HEK293 (cell line): Measurements from ENCODE around the gene TGIF1.

Experiments
- CTCF ChIP-seq: fragments of 450-650 bp; formaldehyde crosslinking; IDR thresholded peaks from 2 replicates; pipeline ENCODE4 v1.5.1; 2016; ENCODE audit warnings: missing biosample characterization, missing genetic modification characterization
- IKZF3 ChIP-seq: fragments of 450-650 bp; IDR thresholded peaks from 2 replicates; pipeline ENCODE4 v1.5.0; 2018; ENCODE audit warnings: missing biosample characterization, mild to moderate bottlenecking, missing genetic modification characterization, moderate library complexity
- INSM2 ChIP-seq: fragments of 450-650 bp; formaldehyde crosslinking; IDR thresholded peaks from 2 replicates; pipeline ENCODE4 v1.5.1; 2016; ENCODE audit warnings: missing biosample characterization, missing genetic modification characterization
- KLF17 ChIP-seq: fragments of 450-650 bp; formaldehyde crosslinking; IDR thresholded peaks from 2 replicates; pipeline ENCODE4 v1.5.1; 2016; ENCODE audit warnings: missing biosample characterization, missing genetic modification characterization
- ZBTB48 ChIP-seq: fragments of 450-650 bp; formaldehyde crosslinking; IDR thresholded peaks from 2 replicates; pipeline ENCODE4 v1.5.1; 2016; ENCODE audit warnings: missing biosample characterization, missing genetic modification characterization
- ZBTB6 ChIP-seq: fragments of 450-650 bp; formaldehyde crosslinking; IDR thresholded peaks from 2 replicates; pipeline ENCODE4 v1.5.1; 2017; ENCODE audit warnings: missing biosample characterization, missing genetic modification characterization
- ZNF133 ChIP-seq: fragments of 450-650 bp; formaldehyde crosslinking; IDR thresholded peaks from 2 replicates; pipeline ENCODE4 v1.5.1; 2016; ENCODE audit warnings: missing biosample characterization, missing genetic modification characterization
- ZNF148 ChIP-seq: fragments of 450-650 bp; formaldehyde crosslinking; IDR thresholded peaks from 2 replicates; pipeline ENCODE4 v1.5.0; 2017; ENCODE audit warnings: missing biosample characterization, missing genetic modification characterization, borderline replicate concordance
- ZNF16 ChIP-seq: fragments of 450-650 bp; formaldehyde crosslinking; IDR thresholded peaks from 2 replicates; pipeline ENCODE4 v1.5.1; 2016; ENCODE audit warnings: low read depth, missing biosample characterization, missing genetic modification characterization
- ZNF18 ChIP-seq: fragments of 450-650 bp; formaldehyde crosslinking; IDR thresholded peaks from 2 replicates; pipeline ENCODE4 v1.5.1; 2016; ENCODE audit warnings: missing biosample characterization, missing genetic modification characterization
- ZNF19 ChIP-seq: fragments of 450-650 bp; formaldehyde crosslinking; IDR thresholded peaks from 2 replicates; pipeline ENCODE4; 2016; ENCODE audit warnings: missing biosample characterization, missing genetic modification characterization, low read depth
- ZNF2 ChIP-seq: fragments of 450-650 bp; formaldehyde crosslinking; IDR thresholded peaks from 2 replicates; pipeline ENCODE4 v1.5.1; 2016; ENCODE audit warnings: missing biosample characterization, missing genetic modification characterization
- ZNF221 ChIP-seq: fragments of 450-650 bp; formaldehyde crosslinking; IDR thresholded peaks from 2 replicates; pipeline ENCODE4 v1.5.1; 2017; ENCODE audit warnings: missing biosample characterization, missing genetic modification characterization, borderline replicate concordance
- ZNF23 ChIP-seq: fragments of 450-650 bp; formaldehyde crosslinking; IDR thresholded peaks from 2 replicates; pipeline ENCODE4 v1.5.1; 2016; ENCODE audit warnings: missing biosample characterization, missing genetic modification characterization, borderline replicate concordance
- ZNF24 ChIP-seq: fragments of 450-650 bp; formaldehyde crosslinking; IDR thresholded peaks from 2 replicates; pipeline ENCODE4 v1.5.1; 2016; ENCODE audit warnings: missing biosample characterization, missing genetic modification characterization
- ZNF324 ChIP-seq: fragments of 450-650 bp; formaldehyde crosslinking; IDR thresholded peaks from 2 replicates; pipeline ENCODE4 v1.5.1; 2016; ENCODE audit warnings: missing biosample characterization, missing genetic modification characterization
- ZNF341 ChIP-seq: fragments of 450-650 bp; formaldehyde crosslinking; IDR thresholded peaks from 2 replicates; pipeline ENCODE4; 2016; ENCODE audit warnings: low read depth, missing biosample characterization, missing genetic modification characterization
- ZNF398 ChIP-seq: fragments of 450-650 bp; formaldehyde crosslinking; IDR thresholded peaks from 2 replicates; pipeline ENCODE4 v1.5.1; 2017; ENCODE audit warnings: missing biosample characterization, missing genetic modification characterization
- ZNF433 ChIP-seq: fragments of 450-650 bp; formaldehyde crosslinking; IDR thresholded peaks from 2 replicates; pipeline ENCODE4 v1.5.1; 2016; ENCODE audit warnings: missing biosample characterization, missing genetic modification characterization, low read depth
- ZNF510 ChIP-seq: fragments of 450-650 bp; formaldehyde crosslinking; IDR thresholded peaks from 2 replicates; pipeline ENCODE4 v1.5.1; 2018; ENCODE audit warnings: mild to moderate bottlenecking, missing genetic modification characterization, missing biosample characterization; ENCODE audit not compliant: insufficient replicate concordance
- ZNF561 ChIP-seq: fragments of 450-650 bp; IDR thresholded peaks from 2 replicates; pipeline ENCODE4 v1.5.1; 2018; ENCODE audit warnings: missing biosample characterization, missing genetic modification characterization, borderline replicate concordance
- ZNF626 ChIP-seq: fragments of 450-650 bp; sonication (Bioruptor Pico); formaldehyde crosslinking; IDR thresholded peaks from 2 replicates; pipeline ENCODE4 v1.5.1; 2018; ENCODE audit warnings: missing biosample characterization, missing genetic modification characterization, inconsistent platforms
- ZSCAN16 ChIP-seq: fragments of 450-650 bp; formaldehyde crosslinking; IDR thresholded peaks from 2 replicates; pipeline ENCODE4 v1.5.1; 2016; ENCODE audit warnings: missing biosample characterization, missing genetic modification characterization
- ZSCAN23 ChIP-seq: fragments of 450-650 bp; formaldehyde crosslinking; IDR thresholded peaks from 2 replicates; pipeline ENCODE4 v1.5.1; 2016; ENCODE audit warnings: missing biosample characterization, missing genetic modification characterization
- ZSCAN5A ChIP-seq: fragments of 450-650 bp; formaldehyde crosslinking; IDR thresholded peaks from 2 replicates; pipeline ENCODE4 v1.5.1; 2016; ENCODE audit warnings: missing biosample characterization, missing genetic modification characterization

TGIF1 gene

GRCh38 chr18:3451183-3451988 is 1.4 kb downstream of the TGIF1 start (continued):
- TF ChIP-seq ZNF561 (tag by site-specific recombination), result no peak; the same call in 1 of the 2 replicates
- TF ChIP-seq ZNF433 (tag by site-specific recombination), result no peak
- TF ChIP-seq IKZF3 (tag by site-specific recombination), result peak; percentile 76
- TF ChIP-seq ZNF23 (tag by site-specific recombination), result no peak
- TF ChIP-seq INSM2 (tag by site-specific recombination), result peak; percentile 67; the same call in 1 of the 2 replicates
- 0 out of 2 replicates have a peak, but pooled peaks have one; percentile 35 for TF ChIP-seq ZNF24
- TF ChIP-seq ZSCAN5A, result no peak
- TF ChIP-seq ZNF133 (tag by site-specific recombination), result no peak
- TF ChIP-seq ZNF324, result no peak
- TF ChIP-seq ZNF2 (tag by site-specific recombination), result no peak
- TF ChIP-seq ZBTB48 (tag by site-specific recombination), result no peak
- TF ChIP-seq ZNF221 (tag by site-specific recombination), result no peak
- TF ChIP-seq ZNF626, result no peak
- TF ChIP-seq ZNF148 (tag by site-specific recombination), result no peak
- peak; percentile 45; the same call in 1 of the 2 replicates for TF ChIP-seq ZNF18 (tag by site-specific recombination)
- TF ChIP-seq CTCF, result no peak
- TF ChIP-seq ZSCAN23 (tag by site-specific recombination), result no peak
- no peak for TF ChIP-seq ZNF19 (tag by site-specific recombination)
- TF ChIP-seq ZSCAN16, result 0 out of 2 replicates have a peak, but pooled peaks have one; percentile 62
- no peak for TF ChIP-seq ZBTB6 (tag by site-specific recombination)
- TF ChIP-seq ZNF341 (tag by site-specific recombination), result no peak
- peak; percentile 7 for TF ChIP-seq ZNF398 (tag by site-specific recombination)
- TF ChIP-seq ZNF16 (tag by site-specific recombination), result no peak
- TF ChIP-seq ZNF510, result no peak
- TF ChIP-seq KLF17 (tag by site-specific recombination), result no peak
